Measurements from ENCODE around the gene MICU2.

- TF ChIP-seq HCFC1 (IDR thresholded peaks at IDR 0.05; ENCODE audit: low read length) (no peak), ESRRA (IDR thresholded peaks at IDR 0.05; ENCODE audit: low read length) (no peak), POLR2A (IDR thresholded peaks at IDR 0.05; ENCODE audit: low read depth, low read length) (no peak), SIN3A (IDR thresholded peaks at IDR 0.05; ENCODE audit: low read depth, low read length) (no peak), EP300 (IDR thresholded peaks at IDR 0.05; ENCODE audit: borderline replicate concordance in 1 of 2, control insufficient read depth in 1 of 2, low read depth in 2 of 2, low read length in 2 of 2) (no peak), ZSCAN29 (IDR thresholded peaks at IDR 0.05) (no peak)
- TF ChIP-seq, protein P1, sequence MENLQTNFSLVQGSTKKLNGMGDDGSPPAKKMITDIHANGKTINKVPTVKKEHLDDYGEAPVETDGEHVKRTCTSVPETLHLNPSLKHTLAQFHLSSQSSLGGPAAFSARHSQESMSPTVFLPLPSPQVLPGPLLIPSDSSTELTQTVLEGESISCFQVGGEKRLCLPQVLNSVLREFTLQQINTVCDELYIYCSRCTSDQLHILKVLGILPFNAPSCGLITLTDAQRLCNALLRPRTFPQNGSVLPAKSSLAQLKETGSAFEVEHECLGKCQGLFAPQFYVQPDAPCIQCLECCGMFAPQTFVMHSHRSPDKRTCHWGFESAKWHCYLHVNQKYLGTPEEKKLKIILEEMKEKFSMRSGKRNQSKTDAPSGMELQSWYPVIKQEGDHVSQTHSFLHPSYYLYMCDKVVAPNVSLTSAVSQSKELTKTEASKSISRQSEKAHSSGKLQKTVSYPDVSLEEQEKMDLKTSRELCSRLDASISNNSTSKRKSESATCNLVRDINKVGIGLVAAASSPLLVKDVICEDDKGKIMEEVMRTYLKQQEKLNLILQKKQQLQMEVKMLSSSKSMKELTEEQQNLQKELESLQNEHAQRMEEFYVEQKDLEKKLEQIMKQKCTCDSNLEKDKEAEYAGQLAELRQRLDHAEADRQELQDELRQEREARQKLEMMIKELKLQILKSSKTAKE (IDR thresholded peaks at IDR 0.05; ENCODE audit: low read depth, poor library complexity, severe bottlenecking) = no peak
- TF ChIP-seq, protein P2, sequence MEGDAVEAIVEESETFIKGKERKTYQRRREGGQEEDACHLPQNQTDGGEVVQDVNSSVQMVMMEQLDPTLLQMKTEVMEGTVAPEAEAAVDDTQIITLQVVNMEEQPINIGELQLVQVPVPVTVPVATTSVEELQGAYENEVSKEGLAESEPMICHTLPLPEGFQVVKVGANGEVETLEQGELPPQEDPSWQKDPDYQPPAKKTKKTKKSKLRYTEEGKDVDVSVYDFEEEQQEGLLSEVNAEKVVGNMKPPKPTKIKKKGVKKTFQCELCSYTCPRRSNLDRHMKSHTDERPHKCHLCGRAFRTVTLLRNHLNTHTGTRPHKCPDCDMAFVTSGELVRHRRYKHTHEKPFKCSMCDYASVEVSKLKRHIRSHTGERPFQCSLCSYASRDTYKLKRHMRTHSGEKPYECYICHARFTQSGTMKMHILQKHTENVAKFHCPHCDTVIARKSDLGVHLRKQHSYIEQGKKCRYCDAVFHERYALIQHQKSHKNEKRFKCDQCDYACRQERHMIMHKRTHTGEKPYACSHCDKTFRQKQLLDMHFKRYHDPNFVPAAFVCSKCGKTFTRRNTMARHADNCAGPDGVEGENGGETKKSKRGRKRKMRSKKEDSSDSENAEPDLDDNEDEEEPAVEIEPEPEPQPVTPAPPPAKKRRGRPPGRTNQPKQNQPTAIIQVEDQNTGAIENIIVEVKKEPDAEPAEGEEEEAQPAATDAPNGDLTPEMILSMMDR (IDR thresholded peaks at IDR 0.05 in 2 of 3, conservative IDR thresholded peaks at IDR 0.05 in 1 of 3; ENCODE audit: control insufficient read depth in 2 of 3, extremely low read depth in 1 of 3, insufficient read depth in 1 of 3, low read depth in 3 of 3, low read length in 3 of 3) = no peak
These were observed 120.2 kb downstream of the MICU2 start for GRCh38 chr13:21483748-21484147.

All from GM12878 (cell line).